PC-9 (cell line): ENCODE results near the gene TSACC. TPM values are rescaled to one million over a fixed set of nuclear protein-coding genes. Genes with fewer than 3 reads are reported as not detected.

Experiments
- BruUV-seq: library from RNA; stranded (reverse); fragments of 400-500 nt; replicated peaks from 2 replicates; lab custom pipeline; 2021; lab: Mats Ljungman, UMichigan
- CTCF ChIA-PET: fragments of 300-600 bp; sonication (Branson Sonifier 250); formaldehyde crosslinking; loops from one replicate; lab custom pipeline; 2022; ENCODE audit warnings: antibody characterized with exemption; lab: Charles Lee
- POLR2A ChIA-PET: fragments of 300-600 bp; sonication (Branson Sonifier 250); formaldehyde crosslinking; loops from one replicate; lab custom pipeline; 2022; ENCODE audit warnings: antibody characterized with exemption; ENCODE audit not compliant: unreplicated experiment; lab: Charles Lee
- DNase-seq, 2 experiments: peaks; one replicate each; pipeline versions ENCODE4 v3.0.0 to v3.0.0-alpha.2; 2015 to 2022; ENCODE audit warnings: mixed read lengths in 1 of 2
- H2AFZ ChIP-seq: fragments of 200-600 bp; sonication (generic); 2 replicates; pipeline ENCODE4 v1.8.1; 2017; ENCODE audit warnings: antibody characterized with exemption
- H3F3A ChIP-seq: fragments of 200-600 bp; sonication (generic); 2 replicates; pipeline ENCODE4 v1.8.1; 2017; ENCODE audit warnings: antibody characterized with exemption, mild to moderate bottlenecking, low read depth; ENCODE audit not compliant: insufficient read depth
- H3K27ac ChIP-seq: fragments of 200-600 bp; sonication (generic); 2 replicates; pipeline ENCODE4 v1.6.1; 2016; ENCODE audit warnings: mixed run types
- H3K27me3 ChIP-seq: fragments of 200-600 bp; sonication (generic); 2 replicates; pipeline ENCODE4 v1.6.1; 2016; ENCODE audit warnings: low read depth, mixed run types; ENCODE audit not compliant: insufficient read depth
- H3K36me3 ChIP-seq: fragments of 200-600 bp; sonication (generic); 2 replicates; pipeline ENCODE4 v1.6.1; 2016; ENCODE audit warnings: low read depth, mixed run types
- H3K4me1 ChIP-seq: fragments of 200-600 bp; sonication (generic); replicated peaks from 2 replicates; pipeline ENCODE4 v1.6.1; 2016; ENCODE audit warnings: mixed run types; ENCODE audit not compliant: insufficient read depth
- H3K4me2 ChIP-seq: fragments of 200-600 bp; sonication (generic); 2 replicates; pipeline ENCODE4 v1.6.1; 2017; ENCODE audit warnings: mixed run types
- H3K4me3 ChIP-seq: fragments of 200-600 bp; sonication (generic); 2 replicates; pipeline ENCODE4 v1.6.1; 2016; ENCODE audit warnings: mixed run types
- H3K79me2 ChIP-seq: fragments of 200-600 bp; sonication (generic); 2 replicates; pipeline ENCODE4 v1.6.1; 2017; ENCODE audit warnings: low read depth, mixed run types
- H3K9me2 ChIP-seq: fragments of 200-600 bp; sonication (generic); 2 replicates; pipeline ENCODE4 v1.8.1; 2017; ENCODE audit warnings: mild to moderate bottlenecking; ENCODE audit not compliant: insufficient read depth
- H3K9me3 ChIP-seq: fragments of 200-600 bp; sonication (generic); 2 replicates; pipeline ENCODE4 v1.8.1; 2016; ENCODE audit warnings: low read depth; ENCODE audit not compliant: insufficient read depth
- H4K20me1 ChIP-seq: fragments of 200-600 bp; sonication (generic); 2 replicates; pipeline ENCODE4 v1.8.1; 2017; ENCODE audit not compliant: insufficient read depth
- EZH2 ChIP-seq: fragments of 200-600 bp; sonication (generic); IDR thresholded peaks from 2 replicates; pipeline ENCODE4 v1.8.0; 2017; ENCODE audit warnings: antibody characterized with exemption, low read depth
- intact Hi-C: fragments of 100-400 bp; cut with micrococcal nuclease; formaldehyde crosslinking; loops from one replicate; pipeline ENCODE4 v1.10.0; 2022; ENCODE audit not compliant: unreplicated experiment
- total RNA-seq: library from RNA; stranded (reverse); gene quantifications from 2 replicates; pipeline ENCODE4 v1.2.3, GENCODE V29; 2021
- TF ChIP-seq, protein P1 (sequence below): fragments of 200-600 bp; sonication (generic); conservative IDR thresholded peaks from 2 replicates; pipeline ENCODE4 v1.6.1; 2017; ENCODE audit warnings: mixed run types, antibody characterized with exemption, mild to moderate bottlenecking, moderate library complexity

The TSACC gene
- total RNA-seq, 1 experiment from 2014 or later: 1.3 TPM

DNA sequence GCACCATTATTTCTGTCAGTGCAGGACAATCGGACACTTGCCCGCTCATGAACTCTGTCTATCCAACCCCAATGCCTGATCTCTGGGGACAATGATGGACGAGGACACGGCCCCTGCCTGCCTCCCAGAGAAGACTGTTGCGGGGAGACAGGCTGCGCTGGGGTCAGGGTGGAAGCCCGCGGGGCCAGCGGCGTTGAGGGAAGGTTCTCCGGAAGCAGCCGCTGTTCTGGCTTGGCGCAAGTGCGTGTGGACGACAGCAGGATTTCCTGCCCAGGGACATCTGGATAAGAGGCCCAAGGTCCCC, 49.5 kb downstream of the TSACC start:
- DNase-seq: no peak
- Histone ChIP-seq H3K27me3 (no peaks in the 10 kb centered on the region), H3K36me3 (no peaks in the 10 kb centered on the region), H2AFZ (no peak overlapping the region), H3K4me1 (no peaks in the 10 kb centered on the region), H3K79me2 (no peaks in the 10 kb centered on the region), H3K27ac (no peak overlapping the region), H3K4me2 (no peak overlapping the region), H4K20me1 (no peaks in the 10 kb centered on the region), H3K9me2 (no peaks in the 10 kb centered on the region), H3F3A (no peaks in the 10 kb centered on the region), H3K4me3 (no peak overlapping the region), H3K9me3 (no peaks in the 10 kb centered on the region)
- BruUV-seq: no TSS peak
- intact Hi-C loops: no loop called here
- TF ChIP-seq, protein P1, sequence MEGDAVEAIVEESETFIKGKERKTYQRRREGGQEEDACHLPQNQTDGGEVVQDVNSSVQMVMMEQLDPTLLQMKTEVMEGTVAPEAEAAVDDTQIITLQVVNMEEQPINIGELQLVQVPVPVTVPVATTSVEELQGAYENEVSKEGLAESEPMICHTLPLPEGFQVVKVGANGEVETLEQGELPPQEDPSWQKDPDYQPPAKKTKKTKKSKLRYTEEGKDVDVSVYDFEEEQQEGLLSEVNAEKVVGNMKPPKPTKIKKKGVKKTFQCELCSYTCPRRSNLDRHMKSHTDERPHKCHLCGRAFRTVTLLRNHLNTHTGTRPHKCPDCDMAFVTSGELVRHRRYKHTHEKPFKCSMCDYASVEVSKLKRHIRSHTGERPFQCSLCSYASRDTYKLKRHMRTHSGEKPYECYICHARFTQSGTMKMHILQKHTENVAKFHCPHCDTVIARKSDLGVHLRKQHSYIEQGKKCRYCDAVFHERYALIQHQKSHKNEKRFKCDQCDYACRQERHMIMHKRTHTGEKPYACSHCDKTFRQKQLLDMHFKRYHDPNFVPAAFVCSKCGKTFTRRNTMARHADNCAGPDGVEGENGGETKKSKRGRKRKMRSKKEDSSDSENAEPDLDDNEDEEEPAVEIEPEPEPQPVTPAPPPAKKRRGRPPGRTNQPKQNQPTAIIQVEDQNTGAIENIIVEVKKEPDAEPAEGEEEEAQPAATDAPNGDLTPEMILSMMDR: no peak
- no peak for TF ChIP-seq EZH2
- ChIA-PET CTCF (interaction anchor here (0.6 to 1.1 kb wide), 2 partner anchors 12 to 58 kb away, joined by 3 read pairs; no protein-coding TSS in a partner anchor), POLR2A (no interaction called here)

DNA sequence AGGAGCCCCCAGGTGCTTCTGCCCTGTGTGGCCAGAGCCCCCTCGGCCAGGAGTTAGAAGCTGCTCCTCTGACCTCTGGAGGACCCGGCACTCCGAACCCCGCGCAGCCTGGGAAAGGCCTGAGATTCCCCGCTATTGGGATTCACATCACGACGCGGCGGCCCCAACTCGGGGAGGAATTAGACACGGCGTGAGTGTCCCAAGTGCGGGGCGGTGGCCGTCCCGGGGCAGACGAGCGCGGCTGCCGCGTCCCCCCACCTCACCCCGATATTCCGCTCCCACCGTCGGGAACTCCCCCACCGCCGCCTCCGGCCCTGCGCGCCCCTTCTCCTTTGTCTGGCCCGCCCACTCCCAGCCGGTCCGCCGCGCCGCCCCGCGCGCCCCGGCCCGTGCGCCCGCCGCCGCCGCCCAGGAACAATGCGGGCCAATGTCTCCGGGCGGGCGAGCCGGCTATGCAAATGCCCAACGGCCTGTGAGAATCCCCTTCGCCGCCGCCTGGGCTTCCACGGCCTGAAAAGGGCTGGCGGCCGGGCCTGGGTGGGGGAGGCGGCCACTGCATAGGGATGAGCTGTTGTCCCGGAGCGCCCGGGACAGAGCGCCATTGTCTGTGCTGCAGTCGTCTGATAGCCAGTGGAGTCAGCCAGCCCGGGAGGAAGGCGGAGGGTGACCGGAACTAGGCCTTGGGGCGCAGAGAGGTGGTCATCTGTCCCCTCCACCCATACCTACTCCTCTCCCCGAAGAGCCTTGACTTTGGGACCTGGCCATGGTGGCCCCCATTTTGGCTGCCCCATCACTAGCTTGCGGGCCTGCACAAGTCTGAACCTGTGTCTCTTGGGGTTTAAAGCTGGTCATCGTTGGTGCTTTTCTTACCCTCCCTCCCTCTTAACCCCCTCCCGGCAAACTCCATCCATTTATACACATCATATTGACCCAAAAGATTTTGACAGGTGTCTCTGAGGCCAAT, 50.1 kb downstream of the TSACC start:
- no peak for TF ChIP-seq EZH2
- TF ChIP-seq, protein P1: no peak
- H3K4me3 ChIP-seq: no peak overlapping the region
- BruUV-seq: no TSS peak
- intact Hi-C loops: no loop called here
- no peaks in the 10 kb centered on the region for H3K4me1 ChIP-seq
- H3K79me2 ChIP-seq: no peaks in the 10 kb centered on the region
- ChIA-PET CTCF (interaction anchor here (0.6 to 1.1 kb wide), 2 partner anchors 58 to 214 kb away, joined by 3 to 5 read pairs; no protein-coding TSS in a partner anchor), POLR2A (no interaction called here)
- H3K36me3 ChIP-seq: no peaks in the 10 kb centered on the region
- no peaks in the 10 kb centered on the region for H4K20me1 ChIP-seq
- no peak overlapping the region for H3K4me2 ChIP-seq
- no peak overlapping the region for H3K27ac ChIP-seq
- no peaks in the 10 kb centered on the region for H3F3A ChIP-seq
- H3K27me3 ChIP-seq: no peaks in the 10 kb centered on the region
- no peaks in the 10 kb centered on the region for H3K9me3 ChIP-seq
- no peak for DNase-seq
- no peaks in the 10 kb centered on the region for H3K9me2 ChIP-seq
- no peak overlapping the region for H2AFZ ChIP-seq

DNA sequence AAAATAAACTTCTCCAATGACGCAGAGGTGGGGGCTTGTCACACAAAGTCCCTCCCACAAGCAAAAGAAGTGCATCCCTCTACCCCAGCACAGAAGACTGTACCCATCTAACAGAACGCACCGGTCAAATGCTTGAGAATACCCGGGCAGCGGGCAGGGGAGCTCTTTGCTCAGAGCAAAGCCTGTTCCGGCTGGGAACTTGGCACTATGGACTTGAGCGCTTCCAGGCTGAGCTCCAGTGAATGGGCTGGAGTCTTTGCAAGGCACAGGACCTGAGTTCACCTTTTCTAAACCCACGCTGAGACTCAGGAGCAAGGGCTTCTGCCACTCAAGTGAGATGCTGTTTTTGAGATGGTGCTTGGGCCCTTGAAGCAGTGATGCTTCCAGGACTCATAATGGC, 51.0 kb downstream of the TSACC start:
- Histone ChIP-seq H3K27ac (no peak overlapping the region), H3F3A (no peaks in the 10 kb centered on the region), H3K36me3 (no peaks in the 10 kb centered on the region), H2AFZ (no peak overlapping the region), H3K4me1 (no peaks in the 10 kb centered on the region), H3K27me3 (no peaks in the 10 kb centered on the region), H4K20me1 (no peaks in the 10 kb centered on the region), H3K9me2 (no peaks in the 10 kb centered on the region), H3K4me3 (no peak overlapping the region), H3K9me3 (no peaks in the 10 kb centered on the region), H3K79me2 (no peaks in the 10 kb centered on the region), H3K4me2 (no peak overlapping the region)
- intact Hi-C loops: no loop called here
- BruUV-seq: no TSS peak
- ChIA-PET CTCF (interaction anchor here (0.6 kb wide), 1 partner anchor 213 kb away, joined by 5 read pairs; no protein-coding TSS in a partner anchor), POLR2A (no interaction called here)
- TF ChIP-seq, protein P1: no peak
- TF ChIP-seq EZH2: no peak
- no peak for DNase-seq
